ENCODE measurements around the gene PHAX. TPM values are rescaled to one million over a fixed set of nuclear protein-coding genes. Genes with fewer than 3 reads are reported as not detected.
A peak's percentile ranks its signal among the peaks of the same experiment; 100 is the strongest.

The PHAX gene
- total RNA-seq, 1 donor from 2014 or later, result 58.2 TPM

DNA sequence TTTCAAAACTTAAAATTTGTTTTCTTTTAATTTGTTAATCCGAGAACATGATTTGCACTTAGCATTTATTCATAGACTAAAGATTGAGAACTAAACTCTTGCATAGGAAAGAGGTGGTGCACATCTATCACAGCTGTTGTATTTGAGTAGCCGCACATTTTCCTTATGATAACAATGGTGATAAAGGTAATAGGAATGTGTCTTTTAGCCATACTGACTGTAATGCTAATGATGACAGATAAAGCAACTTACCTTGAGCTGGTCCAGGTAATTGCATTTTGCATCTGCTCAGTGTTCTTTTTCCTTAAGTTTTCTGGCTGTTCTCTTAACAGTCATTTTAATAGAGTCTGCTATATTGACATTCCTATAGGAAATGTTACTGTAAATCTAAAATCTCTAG, 19.0 kb downstream of the PHAX start:
- H3K36me3 Mint-ChIP-seq (ENCODE audit: insufficient read depth), result peaks cover 18% of the 10 kb centered on the region
- H3K4me1 Mint-ChIP-seq (ENCODE audit: low read depth), result no peaks in the 10 kb centered on the region
- no peak for DNase-seq (ENCODE audit: low spot score, unreplicated experiment)
- TF ChIP-seq, protein P1, sequence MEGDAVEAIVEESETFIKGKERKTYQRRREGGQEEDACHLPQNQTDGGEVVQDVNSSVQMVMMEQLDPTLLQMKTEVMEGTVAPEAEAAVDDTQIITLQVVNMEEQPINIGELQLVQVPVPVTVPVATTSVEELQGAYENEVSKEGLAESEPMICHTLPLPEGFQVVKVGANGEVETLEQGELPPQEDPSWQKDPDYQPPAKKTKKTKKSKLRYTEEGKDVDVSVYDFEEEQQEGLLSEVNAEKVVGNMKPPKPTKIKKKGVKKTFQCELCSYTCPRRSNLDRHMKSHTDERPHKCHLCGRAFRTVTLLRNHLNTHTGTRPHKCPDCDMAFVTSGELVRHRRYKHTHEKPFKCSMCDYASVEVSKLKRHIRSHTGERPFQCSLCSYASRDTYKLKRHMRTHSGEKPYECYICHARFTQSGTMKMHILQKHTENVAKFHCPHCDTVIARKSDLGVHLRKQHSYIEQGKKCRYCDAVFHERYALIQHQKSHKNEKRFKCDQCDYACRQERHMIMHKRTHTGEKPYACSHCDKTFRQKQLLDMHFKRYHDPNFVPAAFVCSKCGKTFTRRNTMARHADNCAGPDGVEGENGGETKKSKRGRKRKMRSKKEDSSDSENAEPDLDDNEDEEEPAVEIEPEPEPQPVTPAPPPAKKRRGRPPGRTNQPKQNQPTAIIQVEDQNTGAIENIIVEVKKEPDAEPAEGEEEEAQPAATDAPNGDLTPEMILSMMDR (IDR thresholded peaks at IDR 0.05; ENCODE audit: unreplicated experiment), result no peak
- no peaks in the 10 kb centered on the region for H3K9me3 Mint-ChIP-seq (ENCODE audit: low read depth)
- H3K4me3 Mint-ChIP-seq (ENCODE audit: low read depth), result no peak overlapping the region
- no peak overlapping the region for H3K27ac Mint-ChIP-seq
- no peaks in the 10 kb centered on the region for H3K27me3 Mint-ChIP-seq

DNA sequence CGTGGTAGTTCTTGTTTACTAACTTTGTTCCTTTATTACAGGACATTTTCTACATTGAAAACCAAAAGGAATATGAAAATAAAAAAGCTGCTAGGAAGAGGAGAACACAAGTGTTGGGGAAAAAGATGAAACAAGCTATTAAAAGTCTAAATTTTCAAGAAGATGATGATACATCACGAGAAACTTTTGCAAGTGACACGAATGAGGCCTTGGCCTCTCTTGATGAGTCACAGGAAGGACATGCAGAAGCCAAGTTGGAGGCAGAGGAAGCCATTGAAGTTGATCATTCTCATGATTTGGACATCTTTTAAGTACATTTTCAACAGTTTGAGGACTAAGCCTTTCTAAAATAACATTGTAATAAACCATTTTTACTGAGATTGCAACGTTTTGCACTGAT, 23.8 kb downstream of the PHAX start:
- Mint-ChIP-seq H3K27me3 (no peaks in the 10 kb centered on the region), H3K4me1 (ENCODE audit: low read depth) (peaks cover 2% of the 10 kb centered on the region), H3K36me3 (ENCODE audit: insufficient read depth) (peaks cover 20% of the 10 kb centered on the region), H3K4me3 (ENCODE audit: low read depth) (no peak overlapping the region), H3K27ac (no peak overlapping the region), H3K9me3 (ENCODE audit: low read depth) (no peaks in the 10 kb centered on the region)
- TF ChIP-seq, protein P1 (IDR thresholded peaks at IDR 0.05; ENCODE audit: unreplicated experiment), result no peak
- DNase-seq (ENCODE audit: low spot score, unreplicated experiment), result no peak

DNA sequence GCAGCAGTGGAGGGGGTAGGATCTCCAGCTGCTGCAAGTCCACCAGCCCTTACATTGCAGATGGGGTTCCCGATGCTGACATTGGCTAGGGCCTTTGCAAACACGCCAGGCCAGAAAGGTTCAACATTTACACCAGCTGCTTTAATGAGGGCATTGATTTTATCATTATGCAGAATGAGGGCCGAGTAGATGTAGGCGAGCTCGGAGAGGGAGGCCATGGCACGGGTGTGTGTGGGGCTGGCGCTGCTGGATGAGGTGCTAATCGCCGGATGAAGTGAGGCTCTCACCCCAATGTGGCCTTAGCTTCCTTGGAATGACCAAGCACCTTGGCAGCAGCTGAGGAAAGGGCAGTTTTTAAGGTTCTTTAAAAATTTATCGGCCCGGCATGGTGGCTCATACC, 27.4 kb downstream of the PHAX start:
- H3K27ac Mint-ChIP-seq, result peak overlapping the region; percentile 14
- TF ChIP-seq, protein P1 (IDR thresholded peaks at IDR 0.05; ENCODE audit: unreplicated experiment), result no peak
- H3K36me3 Mint-ChIP-seq (ENCODE audit: insufficient read depth), result peaks cover 19% of the 10 kb centered on the region
- no peak overlapping the region for H3K4me3 Mint-ChIP-seq (ENCODE audit: low read depth)
- H3K4me1 Mint-ChIP-seq (ENCODE audit: low read depth), result peaks cover 2% of the 10 kb centered on the region
- H3K9me3 Mint-ChIP-seq (ENCODE audit: low read depth), result no peaks in the 10 kb centered on the region
- no peaks in the 10 kb centered on the region for H3K27me3 Mint-ChIP-seq
- no peak for DNase-seq (ENCODE audit: low spot score, unreplicated experiment)

DNA sequence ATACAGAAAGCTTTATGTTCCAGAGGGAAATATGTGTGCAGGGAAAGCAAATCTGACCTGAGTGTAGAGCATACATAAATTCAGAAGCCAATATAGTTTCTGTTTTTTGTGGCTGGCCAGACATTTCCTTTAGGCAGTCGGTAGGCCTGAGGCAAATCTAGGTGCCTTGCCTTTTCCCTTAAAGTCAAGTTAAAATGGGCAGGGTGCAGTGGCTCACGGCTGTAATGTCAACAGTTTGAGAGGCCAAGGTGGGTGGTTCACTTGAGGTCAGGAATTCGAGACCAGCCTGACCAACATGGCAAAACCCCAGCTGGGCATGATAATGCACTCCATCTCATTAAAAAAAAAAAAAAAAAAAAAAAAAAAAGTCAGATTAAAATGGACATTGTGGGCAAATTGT, 31.2 kb downstream of the PHAX start:
- H3K27me3 Mint-ChIP-seq, result no peaks in the 10 kb centered on the region
- no peak overlapping the region for H3K4me3 Mint-ChIP-seq (ENCODE audit: low read depth)
- peaks cover 3% of the 10 kb centered on the region for H3K36me3 Mint-ChIP-seq (ENCODE audit: insufficient read depth)
- DNase-seq (ENCODE audit: low spot score, unreplicated experiment), result no peak
- H3K4me1 Mint-ChIP-seq (ENCODE audit: low read depth), result peaks cover 2% of the 10 kb centered on the region
- H3K9me3 Mint-ChIP-seq (ENCODE audit: low read depth), result no peaks in the 10 kb centered on the region
- TF ChIP-seq, protein P1 (IDR thresholded peaks at IDR 0.05; ENCODE audit: unreplicated experiment), result no peak
- H3K27ac Mint-ChIP-seq, result no peak overlapping the region

DNA sequence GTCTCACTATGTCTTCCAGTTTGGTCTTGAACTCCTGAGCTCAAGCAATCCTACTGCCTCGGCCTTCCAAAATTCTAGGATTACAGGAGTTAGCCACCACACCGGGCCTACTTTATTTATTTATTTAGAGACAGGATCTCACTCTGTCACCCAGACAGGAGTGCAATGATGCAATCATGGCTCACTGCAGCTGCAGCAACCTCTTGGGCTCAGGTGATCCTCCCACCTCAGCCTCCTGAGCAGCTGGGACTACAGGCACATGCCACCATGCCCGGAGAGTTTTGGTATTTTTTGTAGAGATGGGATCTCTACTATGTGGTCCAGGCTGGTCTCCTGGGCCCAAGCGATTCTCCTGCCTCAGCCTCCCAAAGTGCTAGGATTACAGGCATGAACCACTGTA, 32.8 kb downstream of the PHAX start:
- no peaks in the 10 kb centered on the region for H3K9me3 Mint-ChIP-seq (ENCODE audit: low read depth)
- H3K27me3 Mint-ChIP-seq, result no peaks in the 10 kb centered on the region
- no peak overlapping the region for H3K4me3 Mint-ChIP-seq (ENCODE audit: low read depth)
- H3K36me3 Mint-ChIP-seq (ENCODE audit: insufficient read depth), result no peaks in the 10 kb centered on the region
- DNase-seq (ENCODE audit: low spot score, unreplicated experiment), result no peak
- no peaks in the 10 kb centered on the region for H3K4me1 Mint-ChIP-seq (ENCODE audit: low read depth)
- TF ChIP-seq, protein P1 (IDR thresholded peaks at IDR 0.05; ENCODE audit: unreplicated experiment), result no peak
- no peak overlapping the region for H3K27ac Mint-ChIP-seq

All from progenitor cell of endocrine pancreas (in vitro differentiated cells).